Kidney tubule cell (primary cell): ENCODE results near the gene BCAS3.

ENCODE experiments used
- DNase-seq: peaks from one replicate; pipeline ENCODE4 v3.0.0-alpha.2; 2018; ENCODE audit warnings: low spot score

The BCAS3 gene

DNA sequence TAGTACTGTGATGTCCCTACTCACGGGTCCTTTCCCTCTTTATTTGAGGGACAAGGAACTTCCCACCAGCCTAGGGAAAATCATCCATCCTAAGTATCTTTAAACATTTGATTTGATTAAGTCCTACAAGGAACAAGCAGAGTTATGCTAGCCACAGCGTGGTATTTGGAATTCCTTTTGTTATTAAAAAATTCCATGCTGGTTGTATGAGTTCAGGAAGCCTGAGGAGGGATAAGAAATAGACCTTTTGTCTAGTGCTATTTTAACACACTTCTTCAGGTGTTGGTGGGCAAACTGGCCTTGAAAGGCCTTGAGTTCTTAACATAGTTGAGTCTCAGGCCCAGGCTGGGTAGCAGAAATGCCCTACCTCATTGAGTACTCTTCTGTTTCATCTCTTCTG lies 616.6 kb downstream of the BCAS3 start:
- DNase-seq = peak; percentile 18

DNA sequence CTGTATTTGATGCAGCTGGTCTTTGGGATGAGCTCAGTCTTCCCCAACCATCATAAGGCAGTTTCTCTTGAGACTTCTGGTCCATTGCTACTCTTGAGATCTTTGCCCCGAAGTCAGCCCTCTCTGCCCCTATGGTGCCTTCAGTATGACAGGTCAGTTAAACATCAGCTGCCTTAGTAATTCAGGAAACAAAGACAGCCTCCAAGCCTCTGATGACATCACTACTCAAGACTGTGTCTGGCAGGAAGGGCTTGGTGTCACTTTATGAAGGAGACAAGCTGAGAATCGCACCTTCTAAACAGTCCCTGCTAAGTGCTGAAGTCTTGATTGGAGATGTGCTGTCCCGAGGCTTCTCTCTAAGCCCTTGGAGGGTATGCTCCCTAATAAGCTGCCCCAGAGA lies 617.1 kb downstream of the BCAS3 start:
- DNase-seq = peak; percentile 89

DNA sequence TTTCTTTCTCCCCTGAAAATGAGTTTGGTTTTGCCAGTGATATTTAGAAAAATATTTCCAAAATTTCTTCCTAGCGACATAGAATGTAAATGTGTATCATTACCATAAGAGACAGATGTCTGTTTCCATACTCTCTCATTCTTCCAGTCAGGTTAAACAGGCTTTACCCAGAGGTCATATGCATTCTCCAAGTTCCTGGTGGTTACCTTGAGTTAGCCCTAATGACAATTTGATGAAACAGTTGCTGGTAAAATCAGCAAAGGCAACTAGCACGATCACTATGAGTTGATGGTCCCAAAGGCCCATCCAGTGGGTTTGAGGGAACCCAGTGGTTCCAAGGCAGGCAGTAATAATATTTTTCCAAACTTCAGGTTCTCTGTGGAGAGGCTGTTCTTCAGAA lies 618.4 kb downstream of the BCAS3 start:
- no peak for DNase-seq

DNA sequence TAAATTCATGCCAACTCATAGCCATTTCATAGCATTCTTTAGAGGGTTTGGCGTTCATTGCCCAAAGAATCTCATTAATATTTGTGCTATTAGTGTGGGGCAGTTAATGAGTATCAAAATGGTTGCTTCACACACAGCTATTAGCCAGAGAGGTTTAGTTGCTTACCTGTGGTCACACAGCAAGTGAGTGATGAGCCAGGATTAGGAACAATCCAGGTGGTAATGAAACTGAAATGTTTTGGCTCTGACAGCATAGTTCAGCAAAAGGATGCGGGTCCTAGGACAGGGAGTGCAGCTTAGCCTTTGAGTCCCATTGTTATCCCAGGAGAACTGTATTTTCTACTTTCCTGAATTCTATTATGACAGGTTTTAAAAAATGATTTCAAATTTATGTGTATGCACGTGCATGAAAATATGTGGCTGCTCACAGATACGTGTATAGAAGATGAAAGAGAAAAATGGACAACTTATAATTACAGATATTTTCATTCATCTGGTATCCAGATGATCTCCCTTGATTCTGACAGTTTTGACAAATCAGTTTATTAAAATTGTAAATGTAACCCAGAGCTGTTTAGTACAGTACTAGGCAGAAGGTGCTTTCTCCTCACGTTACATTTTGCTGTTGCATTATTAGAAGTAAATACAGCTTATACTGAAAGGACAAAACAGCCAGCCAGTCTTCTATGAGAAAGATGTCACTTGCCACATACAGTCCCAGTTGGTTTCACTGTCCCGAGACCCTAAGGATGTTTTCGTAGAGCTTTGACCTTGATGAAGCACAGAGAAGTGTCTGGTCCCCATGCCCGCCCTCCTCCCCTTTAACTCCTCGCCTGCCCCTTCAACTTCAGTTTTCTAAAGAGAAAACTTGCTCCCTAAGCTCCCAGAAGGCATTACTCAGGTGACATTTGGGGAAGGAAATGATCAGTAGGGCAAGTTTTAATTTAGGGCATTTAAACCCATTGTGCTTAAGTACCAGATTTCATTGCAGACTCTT lies 622.2 kb downstream of the BCAS3 start:
- DNase-seq = no peak

DNA sequence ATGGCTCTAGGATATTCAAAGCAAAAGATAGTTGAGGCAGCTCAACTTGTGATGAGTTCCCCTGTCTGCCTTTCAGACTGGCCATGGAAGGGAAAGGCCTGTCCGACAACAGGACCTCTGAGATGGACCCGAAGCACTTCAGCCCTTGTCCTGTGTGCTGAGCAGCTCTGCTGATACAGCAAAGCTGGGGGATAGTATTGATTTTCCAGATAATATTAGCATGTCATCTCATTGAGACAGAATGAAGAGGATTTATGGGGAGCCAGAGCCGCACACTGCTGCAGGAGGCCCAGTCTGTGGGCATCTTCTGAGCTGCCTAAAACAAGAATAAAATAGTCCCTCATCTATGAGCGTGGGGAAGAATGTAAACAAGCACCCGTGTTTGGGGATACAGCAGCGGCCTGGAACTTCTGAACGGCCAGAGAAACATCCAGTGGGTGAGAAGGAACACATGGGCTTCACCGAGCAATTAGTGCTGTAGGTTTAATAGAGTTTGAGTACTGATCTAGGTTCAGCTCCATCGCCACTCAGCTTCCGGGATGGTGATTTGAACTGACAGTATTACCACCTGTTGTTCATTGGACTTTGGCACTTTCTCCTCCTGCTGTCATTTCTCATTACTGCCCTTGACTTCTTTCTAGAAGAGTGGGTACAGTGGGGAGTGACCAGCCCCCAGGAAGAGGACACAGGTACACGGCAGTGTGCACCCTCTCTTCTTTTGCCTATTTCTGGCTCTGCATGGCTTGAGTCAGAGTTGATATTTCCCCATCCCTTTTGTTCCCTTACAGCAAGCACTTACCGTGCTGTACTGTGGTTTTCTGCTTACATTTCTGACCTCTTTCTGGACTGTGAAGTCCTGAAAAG lies 625.5 kb downstream of the BCAS3 start:
- no peak for DNase-seq

DNA sequence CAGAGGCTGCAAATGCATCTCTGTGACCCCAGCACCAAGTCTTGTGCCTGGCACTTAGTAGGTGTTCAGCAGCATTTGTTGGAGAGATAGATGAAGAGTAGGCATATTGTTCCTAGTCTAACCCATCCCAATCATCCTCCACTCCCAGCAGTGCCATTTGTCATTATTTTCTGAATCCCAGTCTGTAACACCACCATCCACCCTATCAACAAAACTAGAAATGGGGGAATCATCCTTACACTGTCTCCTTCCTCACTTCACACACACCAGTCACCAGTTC lies 626.1 kb downstream of the BCAS3 start:
- DNase-seq = no peak

DNA sequence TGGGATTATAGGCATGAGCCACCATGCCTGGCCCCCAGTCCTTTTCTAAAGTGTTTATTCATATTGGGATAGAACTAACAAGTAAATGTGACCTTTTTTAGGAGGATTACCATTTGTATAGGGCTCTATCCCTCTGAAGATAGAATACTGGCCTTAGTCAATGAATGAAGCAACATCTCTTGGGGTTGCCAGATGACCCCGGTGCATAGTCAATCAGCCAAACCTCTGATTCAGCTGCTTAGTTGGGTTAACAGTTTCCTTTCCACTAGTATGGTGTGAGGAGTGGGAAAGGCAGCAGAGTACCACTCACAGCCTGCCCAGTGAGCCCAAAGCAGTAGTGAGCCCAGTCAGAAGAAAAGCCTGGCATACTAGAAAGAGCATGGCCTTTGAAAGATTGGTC lies 627.4 kb downstream of the BCAS3 start:
- DNase-seq = no peak

DNA sequence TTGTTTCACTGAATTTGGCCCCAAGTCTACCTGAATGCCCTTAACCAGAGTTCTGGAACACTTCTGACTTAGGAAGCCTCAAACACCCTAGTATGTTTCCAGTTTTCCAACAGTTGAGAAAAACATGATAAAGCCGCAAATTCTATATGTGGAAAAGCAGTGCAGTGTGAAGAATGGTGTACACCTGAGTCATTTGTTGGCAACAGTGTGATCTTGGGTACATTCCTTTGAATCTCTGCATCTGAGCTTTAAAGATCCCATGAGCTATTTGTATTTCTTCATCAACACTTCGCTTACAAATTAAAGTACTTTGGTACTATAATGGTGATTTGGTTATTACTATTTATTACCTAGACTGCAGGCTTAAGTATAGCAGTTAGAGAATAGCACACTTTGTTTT lies 628.4 kb downstream of the BCAS3 start:
- no peak for DNase-seq

DNA sequence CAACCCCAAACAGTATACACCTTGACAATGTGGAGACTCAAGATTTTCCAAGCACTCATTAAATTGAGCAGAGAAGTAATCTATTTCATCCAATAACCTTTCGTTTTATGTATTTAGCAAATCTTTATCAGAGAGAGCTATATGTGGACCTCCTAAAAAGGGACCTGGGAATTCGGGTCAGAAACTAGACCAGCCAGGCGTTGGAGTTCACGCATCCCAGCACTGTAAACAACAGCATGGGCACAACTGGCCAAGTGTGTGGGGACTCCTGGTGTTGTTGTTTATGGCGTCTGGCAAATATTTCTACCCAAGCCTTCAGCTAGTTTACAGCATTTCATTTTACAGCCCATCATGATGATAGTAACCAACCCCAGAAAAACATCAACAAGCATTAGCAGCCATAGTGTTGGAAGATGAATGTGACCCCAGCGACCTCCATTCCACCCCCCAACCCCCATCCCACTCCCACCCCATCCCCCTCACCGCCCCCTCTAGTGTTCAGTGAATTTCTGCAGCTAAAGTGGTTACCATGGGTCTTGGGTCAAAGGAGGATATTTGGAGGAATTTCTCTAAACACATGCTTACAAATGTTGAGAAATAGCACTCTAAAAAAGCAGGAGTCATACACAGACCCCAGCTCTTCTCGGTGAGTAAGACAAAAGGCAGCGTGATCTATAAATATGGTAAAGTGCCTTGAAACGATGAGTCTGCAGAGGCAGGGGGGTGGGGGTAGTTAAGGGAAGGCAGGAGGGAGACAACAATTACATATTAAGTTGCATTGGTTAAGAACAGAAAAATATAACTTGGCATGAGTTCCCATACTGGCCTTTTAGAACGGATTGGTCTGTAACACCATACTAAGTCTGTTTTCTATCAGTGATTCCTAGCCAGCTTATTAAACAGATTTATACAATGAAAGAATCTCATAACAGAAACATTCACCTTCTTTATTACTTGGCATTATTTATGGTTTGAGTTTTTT lies 630.5 kb downstream of the BCAS3 start:
- DNase-seq = peak; percentile 36

DNA sequence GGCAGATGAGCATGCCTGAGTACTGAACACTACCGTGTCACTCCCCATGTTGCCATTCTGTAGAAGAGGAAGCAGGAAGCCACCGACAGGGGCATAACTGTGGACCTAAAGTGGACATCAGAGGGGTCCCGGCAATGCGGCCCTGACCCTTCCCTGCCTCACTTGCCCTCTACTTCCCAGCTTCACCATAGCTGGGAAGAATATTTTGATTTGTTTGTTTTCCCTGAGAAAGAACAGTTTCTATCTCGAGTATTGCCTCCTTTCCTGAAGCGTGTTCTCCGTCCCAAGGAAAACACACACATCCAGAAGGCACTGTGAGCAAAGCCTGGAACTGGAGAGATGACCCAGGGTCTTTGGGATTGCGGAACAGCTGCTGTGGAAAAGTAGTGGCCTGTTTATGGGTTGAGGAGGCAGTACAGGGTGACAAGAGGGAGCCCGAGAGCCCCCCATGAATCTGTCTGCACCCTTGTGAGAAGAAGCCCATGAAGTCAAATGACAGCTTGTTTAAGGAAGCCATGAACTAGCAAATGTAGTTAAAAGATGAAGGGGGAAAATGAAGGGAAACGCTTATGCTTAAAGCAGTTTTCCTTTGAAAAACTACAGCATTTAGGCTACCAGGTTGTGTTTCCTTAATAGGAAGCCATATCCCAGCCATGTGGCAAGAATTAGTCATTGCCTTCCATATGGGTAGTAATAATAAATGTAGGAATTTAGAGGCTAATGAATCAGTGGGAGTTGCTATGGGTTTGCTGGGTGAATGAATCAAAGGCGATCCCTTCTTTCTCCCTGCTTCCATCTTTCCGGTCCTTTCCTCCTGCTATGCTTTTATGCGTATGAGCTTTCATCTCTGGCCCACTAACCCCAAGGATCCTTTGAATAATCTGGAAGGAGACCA lies 632.0 kb downstream of the BCAS3 start:
- peak; percentile 69 for DNase-seq

DNA sequence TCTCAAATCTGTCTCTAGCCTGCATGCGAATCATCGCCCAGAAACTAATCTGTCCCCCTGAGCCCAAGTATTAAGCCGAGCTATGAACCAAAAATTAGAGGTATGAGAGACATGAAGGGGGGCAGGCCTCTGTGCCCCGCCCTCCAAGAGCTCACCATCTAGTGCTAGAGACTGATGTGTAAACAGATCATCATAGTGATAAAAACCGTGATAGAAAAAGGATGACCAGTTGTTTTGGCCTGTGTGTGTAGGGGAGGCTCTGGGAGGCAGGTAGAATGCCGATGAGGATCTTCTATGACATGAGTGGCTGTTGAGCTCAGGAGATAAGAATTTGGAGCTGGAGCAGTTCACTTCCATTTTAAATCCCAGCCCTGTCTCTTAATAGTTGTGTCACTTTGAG lies 632.9 kb downstream of the BCAS3 start:
- no peak for DNase-seq

DNA sequence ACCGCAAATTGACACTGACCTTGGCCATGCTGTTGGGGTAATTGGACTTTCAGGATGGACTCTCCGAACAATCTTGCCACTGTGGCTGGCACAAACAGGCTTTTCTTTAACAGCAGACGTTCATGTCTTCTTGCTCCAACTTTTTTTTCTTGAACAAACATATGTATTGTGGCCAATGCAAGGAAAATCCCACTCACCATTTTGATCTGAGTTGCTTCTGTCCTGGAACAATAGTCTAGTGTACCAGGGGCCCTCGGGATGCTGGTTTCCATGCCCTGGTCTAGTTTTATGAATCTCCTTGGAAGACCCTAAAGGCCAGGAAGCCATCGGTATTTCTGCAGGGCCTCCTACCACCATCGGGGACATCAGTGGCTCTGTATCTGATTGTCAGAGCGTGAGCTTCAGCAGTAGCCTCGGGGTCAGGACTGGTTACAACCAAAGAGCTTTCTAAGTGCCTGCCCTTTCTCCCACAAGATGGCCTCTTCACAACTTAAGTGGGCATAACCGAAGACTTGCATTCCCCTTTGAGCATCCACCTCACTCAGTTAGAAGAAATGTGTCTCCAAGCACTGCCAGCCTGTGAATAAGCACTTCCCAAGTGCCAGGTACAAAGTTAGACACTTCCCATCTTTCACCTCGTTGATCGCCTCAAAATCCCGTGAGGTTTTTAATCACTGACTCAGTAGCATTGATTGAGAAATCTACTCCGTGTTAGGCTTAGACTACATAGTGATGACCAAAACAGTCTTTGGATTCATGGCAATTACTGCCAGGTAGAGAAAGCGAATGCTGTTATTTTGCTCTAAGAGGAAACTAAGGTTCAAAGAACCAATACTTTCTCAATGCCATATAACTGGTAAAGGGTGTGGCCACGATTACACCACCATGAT lies 635.0 kb downstream of the BCAS3 start:
- no peak for DNase-seq

DNA sequence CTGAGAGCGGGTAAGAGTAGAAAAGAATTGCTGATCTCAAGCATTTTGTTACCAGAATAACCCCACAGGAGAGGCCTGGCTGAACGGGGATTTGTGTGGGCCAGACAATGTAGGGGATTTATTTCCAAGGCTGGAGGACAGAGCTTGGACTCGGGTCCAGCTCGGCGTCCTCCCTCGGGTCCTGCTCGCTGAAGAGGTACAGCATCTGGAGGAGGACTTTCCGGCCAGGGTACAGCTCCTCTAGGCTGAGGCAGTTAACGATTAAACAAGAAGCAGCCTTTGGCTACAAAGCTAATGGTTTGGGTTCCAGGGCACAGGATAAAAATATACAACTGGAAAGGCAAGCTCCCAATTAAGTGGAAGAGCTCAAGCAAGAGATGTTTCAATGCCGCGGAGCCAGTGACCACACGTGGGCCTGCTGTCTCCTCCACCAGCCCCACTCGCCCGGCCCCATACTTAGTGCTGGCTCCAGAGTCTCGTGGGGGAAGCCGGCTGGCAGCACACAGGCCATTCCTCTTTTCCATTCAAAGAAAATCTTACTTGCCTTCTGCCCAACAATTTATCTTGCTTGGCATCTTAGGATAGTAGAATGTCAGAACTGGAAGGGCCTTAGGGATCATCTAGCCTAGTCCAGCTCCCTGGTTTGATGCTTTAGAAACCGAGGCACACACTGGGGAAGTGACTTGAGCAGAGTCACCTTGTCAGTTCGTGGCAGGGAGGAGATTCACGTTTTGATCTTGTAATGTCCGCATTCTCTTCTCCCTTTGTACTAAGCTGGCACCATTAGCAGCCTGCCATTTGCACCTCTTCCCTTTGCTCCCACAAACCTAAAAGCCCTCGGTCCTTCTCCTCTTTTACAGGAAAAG lies 636.0 kb downstream of the BCAS3 start:
- no peak for DNase-seq

DNA sequence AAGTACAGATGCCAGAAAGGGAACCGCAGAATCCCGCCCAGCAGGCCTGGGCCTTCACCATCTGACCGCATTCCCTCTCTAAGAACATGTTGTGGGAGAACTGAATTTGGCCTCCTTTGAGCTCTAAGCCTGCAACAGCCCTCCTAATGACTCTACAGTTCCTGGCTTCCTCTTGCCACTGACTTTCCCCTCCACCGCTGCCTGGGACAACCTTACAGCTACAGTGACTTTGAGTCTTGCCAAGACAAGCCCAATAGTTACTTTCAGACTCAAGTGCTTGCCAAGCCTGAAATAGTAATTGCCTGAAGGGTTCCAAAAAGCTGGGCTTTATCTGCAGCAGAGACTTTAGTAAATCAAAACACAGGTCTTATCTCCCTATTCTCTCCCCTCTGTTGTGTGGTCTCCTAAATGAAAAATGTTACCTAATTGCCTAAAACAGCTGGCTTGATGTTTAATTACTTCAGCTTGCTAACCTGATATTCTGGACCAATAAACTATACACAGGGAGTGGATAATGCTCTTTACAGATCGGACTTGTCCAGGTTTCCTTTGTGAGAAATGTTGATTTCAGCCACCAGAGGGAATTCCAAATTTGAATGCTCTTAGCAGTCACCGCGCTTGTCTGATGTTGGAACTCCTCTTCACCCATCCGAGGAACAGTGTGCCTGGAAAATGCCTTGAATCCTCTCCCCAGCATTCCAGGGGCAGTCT lies 636.9 kb downstream of the BCAS3 start:
- DNase-seq = no peak

DNA sequence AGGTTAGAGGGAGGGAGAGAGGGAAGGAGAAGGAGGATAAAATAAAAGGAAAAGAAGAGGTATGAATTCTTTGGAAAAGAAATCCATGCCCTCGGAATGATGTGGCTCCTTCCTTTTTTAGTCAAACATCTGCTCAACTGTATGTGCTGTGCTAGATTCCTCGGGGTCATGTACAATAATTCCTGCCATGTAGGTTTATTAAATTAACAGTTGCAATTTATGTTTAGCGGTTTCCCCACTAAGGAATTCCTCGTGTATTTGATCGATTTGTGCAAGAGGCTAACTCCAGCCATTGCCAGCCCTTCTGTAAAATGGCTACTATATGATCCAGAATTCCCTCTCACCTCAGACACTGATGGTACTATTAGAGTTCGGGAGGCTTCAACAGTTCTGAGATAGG lies 639.0 kb downstream of the BCAS3 start:
- DNase-seq = no peak

DNA sequence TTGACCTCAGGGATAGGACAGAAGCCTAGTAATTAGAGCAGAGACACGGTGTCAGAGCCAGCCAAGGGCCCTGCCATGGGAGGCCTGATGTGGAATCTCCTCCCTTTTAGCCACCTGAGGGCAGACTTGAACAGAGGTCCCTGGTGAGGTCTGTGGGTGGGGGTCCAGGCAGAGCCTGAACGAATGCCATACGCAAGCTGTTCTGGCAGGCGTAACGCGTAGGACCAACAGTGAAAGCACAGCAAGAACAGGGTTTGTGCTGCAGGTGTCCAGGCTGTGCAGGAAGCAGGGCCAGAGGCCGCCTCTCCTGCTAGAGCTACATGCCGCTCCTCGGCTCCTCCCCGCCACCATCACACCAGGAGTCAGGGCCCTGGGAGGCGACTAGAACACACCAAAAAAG lies 640.1 kb downstream of the BCAS3 start:
- DNase-seq = no peak

DNA sequence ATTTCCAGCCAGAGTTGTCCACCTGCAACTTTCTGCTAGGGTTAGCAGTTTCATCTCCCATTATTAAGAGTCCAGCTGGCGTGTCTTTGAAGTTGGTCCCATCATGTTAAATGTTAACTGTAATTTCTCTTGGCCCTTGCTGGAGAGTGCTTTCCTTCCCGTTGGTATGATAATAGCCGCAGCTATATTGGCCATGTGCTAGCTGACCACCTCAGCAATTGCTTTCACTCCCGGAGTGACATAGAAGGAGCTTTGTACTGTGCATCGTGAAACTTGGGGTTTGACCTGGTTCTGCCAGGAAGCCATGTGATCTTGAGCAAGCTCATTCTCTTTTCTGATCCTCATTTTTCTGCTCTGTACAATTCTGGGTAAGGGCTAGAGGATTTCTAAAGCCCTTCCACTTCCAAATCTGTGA lies 641.0 kb downstream of the BCAS3 start:
- no peak for DNase-seq

DNA sequence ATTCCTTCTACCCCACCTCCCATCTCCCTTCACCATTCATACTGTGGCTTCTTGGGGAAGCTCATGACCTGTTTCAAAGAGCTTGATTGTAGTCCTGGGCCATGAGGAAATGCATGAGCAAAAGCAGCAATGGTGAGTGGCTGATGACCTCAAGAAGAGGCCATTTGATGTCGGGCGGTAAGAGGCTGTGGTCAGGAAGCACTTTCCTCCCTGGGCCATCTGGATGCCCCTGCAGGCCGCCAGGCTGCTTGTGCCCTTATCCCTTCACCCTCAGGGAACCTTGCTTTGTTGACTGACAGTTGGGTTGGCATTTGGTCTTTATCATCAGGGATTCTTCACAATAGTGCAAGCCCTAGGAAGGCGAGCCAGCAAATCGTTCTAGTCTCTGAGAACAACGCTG lies 643.7 kb downstream of the BCAS3 start:
- no peak for DNase-seq
